ENCODE measurements around the gene NDUFS6. TPM values are rescaled to one million over a fixed set of nuclear protein-coding genes. Genes with fewer than 3 reads are reported as not detected.
"Not testable (repeated sequence)": the region's sequence is repeated elsewhere in the genome, so short reads cannot be mapped to it uniquely, and the experiment has no call there.

Gene NDUFS6
- polyA plus RNA-seq, 3 donors from 2014 or later = 75.8 to 96.0 (median 89.8) TPM

GRCh38 chr5:1810581-1811101 lies 9.4 kb downstream of the NDUFS6 start:
- no peak overlapping the region for H3K4me3 Mint-ChIP-seq
- H3K4me1 Mint-ChIP-seq = peaks cover 12 to 47% of the 10 kb centered on the region in 2 donors
- no peak overlapping the region for H3K27ac Mint-ChIP-seq
- H3K36me3 Mint-ChIP-seq = peaks cover 18 to 62% (median 25%) of the 10 kb centered on the region in 3 donors
- H3K27me3 Mint-ChIP-seq (ENCODE audit: low read depth in 3 of 3) = peaks cover 0 to 3% (median 0%) of the 10 kb centered on the region in 3 donors
- H3K9me3 Mint-ChIP-seq = no peaks in the 10 kb centered on the region
- DNase-seq = no peak

- Mint-ChIP-seq H3K27ac (no peak overlapping the region), H3K27me3 (ENCODE audit: low read depth in 3 of 3) (peaks cover 0 to 3% (median 3%) of the 10 kb centered on the region in 3 donors), H3K9me3 (no peaks in the 10 kb centered on the region), H3K36me3 (peaks cover 36 to 59% (median 39%) of the 10 kb centered on the region in 3 donors), H3K4me3 (no peak overlapping the region), H3K4me1 (peaks cover 1 to 28% of the 10 kb centered on the region in 2 donors)
- DNase-seq = no peak
Observed at GRCh38 chr5:1814183-1815020, 13.2 kb downstream of the NDUFS6 start.

- peaks cover 1 to 29% of the 10 kb centered on the region in 2 donors for H3K4me1 Mint-ChIP-seq
- H3K36me3 Mint-ChIP-seq = peaks cover 36 to 66% (median 39%) of the 10 kb centered on the region in 3 donors
- H3K27ac Mint-ChIP-seq = no peak overlapping the region
- no peak for DNase-seq
- peaks cover 0 to 3% (median 3%) of the 10 kb centered on the region in 3 donors for H3K27me3 Mint-ChIP-seq (ENCODE audit: low read depth in 3 of 3)
- no peak overlapping the region for H3K4me3 Mint-ChIP-seq
- H3K9me3 Mint-ChIP-seq = no peaks in the 10 kb centered on the region
Observed at GRCh38 chr5:1815071-1815786, 14.0 kb downstream of the NDUFS6 start.

GRCh38 chr5:1815881-1816292 lies 14.7 kb downstream of the NDUFS6 start:
- no peak overlapping the region for H3K4me3 Mint-ChIP-seq
- no peaks in the 10 kb centered on the region for H3K9me3 Mint-ChIP-seq
- H3K27me3 Mint-ChIP-seq (ENCODE audit: low read depth in 3 of 3) = peaks cover 0 to 3% (median 3%) of the 10 kb centered on the region in 3 donors
- H3K36me3 Mint-ChIP-seq = peaks cover 36 to 65% (median 39%) of the 10 kb centered on the region in 3 donors
- no peak overlapping the region for H3K27ac Mint-ChIP-seq
- DNase-seq = no peak
- peaks cover 1 to 26% of the 10 kb centered on the region in 2 donors for H3K4me1 Mint-ChIP-seq

GRCh38 chr5:1816495-1817089 lies 15.4 kb downstream of the NDUFS6 start:
- H3K9me3 Mint-ChIP-seq; H3K27me3 Mint-ChIP-seq (ENCODE audit: low read depth in 3 of 3); H3K27ac Mint-ChIP-seq; DNase-seq; H3K4me3 Mint-ChIP-seq: not testable (repeated sequence)
- H3K4me1 Mint-ChIP-seq = peaks cover 1 to 19% of the 10 kb centered on the region in 2 donors
- peaks cover 37 to 65% (median 43%) of the 10 kb centered on the region in 3 donors for H3K36me3 Mint-ChIP-seq

GRCh38 chr5:1817261-1818043 lies 16.2 kb downstream of the NDUFS6 start:
- peaks cover 0 to 3% (median 3%) of the 10 kb centered on the region in 3 donors for H3K27me3 Mint-ChIP-seq (ENCODE audit: low read depth in 3 of 3)
- peaks cover 1 to 15% of the 10 kb centered on the region in 2 donors for H3K4me1 Mint-ChIP-seq
- H3K36me3 Mint-ChIP-seq = peaks cover 33 to 65% (median 48%) of the 10 kb centered on the region in 3 donors
- H3K27ac Mint-ChIP-seq = no peak overlapping the region
- H3K4me3 Mint-ChIP-seq = no peak overlapping the region
- DNase-seq = no peak
- no peaks in the 10 kb centered on the region for H3K9me3 Mint-ChIP-seq

GRCh38 chr5:1818784-1819183 lies 17.6 kb downstream of the NDUFS6 start:
- Mint-ChIP-seq H3K4me3 (no peak overlapping the region), H3K36me3 (peaks cover 31 to 65% (median 48%) of the 10 kb centered on the region in 3 donors)

GRCh38 chr5:1819458-1819857 lies 18.3 kb downstream of the NDUFS6 start:
- peaks cover 1 to 15% of the 10 kb centered on the region in 2 donors for H3K4me1 Mint-ChIP-seq
- no peak overlapping the region for H3K4me3 Mint-ChIP-seq
- no peak for DNase-seq
- H3K9me3 Mint-ChIP-seq = no peaks in the 10 kb centered on the region
- H3K27me3 Mint-ChIP-seq (ENCODE audit: low read depth in 3 of 3) = peaks cover 0 to 3% (median 3%) of the 10 kb centered on the region in 3 donors
- H3K36me3 Mint-ChIP-seq = peaks cover 24 to 59% (median 48%) of the 10 kb centered on the region in 3 donors
- H3K27ac Mint-ChIP-seq = no peak overlapping the region

More at GRCh38 chr5:1818784-1819183, 17.6 kb downstream of the NDUFS6 start:
- no peaks in the 10 kb centered on the region for H3K9me3 Mint-ChIP-seq
- H3K4me1 Mint-ChIP-seq = peaks cover 1 to 15% of the 10 kb centered on the region in 2 donors
- H3K27me3 Mint-ChIP-seq (ENCODE audit: low read depth in 3 of 3) = peaks cover 0 to 3% (median 3%) of the 10 kb centered on the region in 3 donors
- H3K27ac Mint-ChIP-seq = peak overlapping the region in 1 of 6 donors; percentile 28
- no peak for DNase-seq

- H3K27ac Mint-ChIP-seq = no peak overlapping the region
- DNase-seq = no peak
- H3K27me3 Mint-ChIP-seq (ENCODE audit: low read depth in 3 of 3) = peaks cover 0 to 3% (median 0%) of the 10 kb centered on the region in 3 donors
- H3K36me3 Mint-ChIP-seq = peaks cover 19 to 53% (median 40%) of the 10 kb centered on the region in 3 donors
- H3K4me3 Mint-ChIP-seq = no peak overlapping the region
- peaks cover 1 to 15% of the 10 kb centered on the region in 2 donors for H3K4me1 Mint-ChIP-seq
- no peaks in the 10 kb centered on the region for H3K9me3 Mint-ChIP-seq
Observed at GRCh38 chr5:1820381-1820780, 19.2 kb downstream of the NDUFS6 start.

- Mint-ChIP-seq H3K4me1 (peaks cover 1 to 15% of the 10 kb centered on the region in 2 donors), H3K36me3 (peaks cover 15 to 51% (median 37%) of the 10 kb centered on the region in 3 donors), H3K9me3 (no peaks in the 10 kb centered on the region), H3K4me3 (no peak overlapping the region), H3K27me3 (ENCODE audit: low read depth in 3 of 3) (peaks cover 0 to 3% (median 0%) of the 10 kb centered on the region in 3 donors), H3K27ac (no peak overlapping the region)
- DNase-seq = no peak
Observed at GRCh38 chr5:1820926-1821325, 19.7 kb downstream of the NDUFS6 start.

GRCh38 chr5:1821862-1822261 lies 20.7 kb downstream of the NDUFS6 start:
- Mint-ChIP-seq H3K36me3 (peaks cover 9 to 47% (median 31%) of the 10 kb centered on the region in 3 donors), H3K27me3 (ENCODE audit: low read depth in 3 of 3) (no peaks in the 10 kb centered on the region), H3K4me3 (no peak overlapping the region), H3K9me3 (no peaks in the 10 kb centered on the region), H3K4me1 (peaks cover 0 to 15% of the 10 kb centered on the region in 2 donors), H3K27ac (no peak overlapping the region)
- DNase-seq = no peak

- Mint-ChIP-seq H3K27ac (no peak overlapping the region), H3K36me3 (peaks cover 5 to 36% (median 20%) of the 10 kb centered on the region in 3 donors), H3K9me3 (no peaks in the 10 kb centered on the region), H3K4me1 (peaks cover 1 to 10% of the 10 kb centered on the region in 2 donors), H3K4me3 (no peak overlapping the region), H3K27me3 (ENCODE audit: low read depth in 3 of 3) (no peaks in the 10 kb centered on the region)
- DNase-seq = no peak
Observed at GRCh38 chr5:1823381-1824034, 22.3 kb downstream of the NDUFS6 start.

Measured in immature natural killer cell (primary cell).